Smooth muscle cell (in vitro differentiated cells): ENCODE data around the gene TAGLN3. TPM values are rescaled to one million over a fixed set of nuclear protein-coding genes. Genes with fewer than 3 reads are reported as not detected.

Experiments used
- DNase-seq: peaks from one replicate; lab custom pipeline; 2025; ENCODE audit not compliant: unreplicated experiment; lab: John Stamatoyannopoulos, UW
- H2AFZ ChIP-seq: fragments of 200-600 bp; sonication (generic); 2 replicates; pipeline ENCODE4 v1.6.0; 2016; ENCODE audit warnings: antibody characterized with exemption, low read depth, mild to moderate bottlenecking
- H3F3A ChIP-seq: fragments of 200-600 bp; sonication (generic); 2 replicates; pipeline ENCODE4 v1.6.0; 2017; ENCODE audit warnings: antibody characterized with exemption, low read depth
- H3K27ac ChIP-seq: fragments of 200-600 bp; sonication (generic); 2 replicates; pipeline ENCODE4 v1.5.1; 2016; ENCODE audit warnings: low read depth, mild to moderate bottlenecking
- H3K27me3 ChIP-seq: fragments of 200-600 bp; sonication (generic); 2 replicates; pipeline ENCODE4 v1.6.1; 2016; ENCODE audit warnings: low read depth, mild to moderate bottlenecking
- H3K36me3 ChIP-seq: fragments of 200-600 bp; sonication (generic); 2 replicates; pipeline ENCODE4 v1.5.1; 2016; ENCODE audit warnings: low read depth
- H3K4me1 ChIP-seq: fragments of 200-600 bp; sonication (generic); 2 replicates; pipeline ENCODE4 v1.5.1; 2016; ENCODE audit warnings: low read depth
- H3K4me2 ChIP-seq: fragments of 200-600 bp; sonication (generic); 2 replicates; pipeline ENCODE4 v1.6.0; 2016; ENCODE audit warnings: mild to moderate bottlenecking
- H3K4me3 ChIP-seq: fragments of 200-600 bp; sonication (generic); 2 replicates; pipeline ENCODE4 v1.5.1; 2016; ENCODE audit warnings: mild to moderate bottlenecking
- H3K79me2 ChIP-seq: fragments of 200-600 bp; sonication (generic); 2 replicates; pipeline ENCODE4 v1.6.0; 2016; ENCODE audit warnings: low read depth, mild to moderate bottlenecking
- H3K9ac ChIP-seq: fragments of 200-600 bp; sonication (generic); 2 replicates; pipeline ENCODE4 v1.6.0; 2016; ENCODE audit warnings: low read depth
- H3K9me3 ChIP-seq: fragments of 200-600 bp; sonication (generic); replicated peaks from 2 replicates; pipeline ENCODE4 v1.5.1; 2016; ENCODE audit warnings: low read depth
- H4K20me1 ChIP-seq: fragments of 200-600 bp; sonication (generic); 2 replicates; pipeline ENCODE4 v1.6.0; 2016; ENCODE audit warnings: low read depth
- WGBS: methylation state at CpG from one replicate; pipeline ENCODE4 v1.1.7; 2016; ENCODE audit warnings: low lambda C conversion rate; 5-methylcytosine and 5-hydroxymethylcytosine counted together
- polyA plus RNA-seq: library from polyadenylated mRNA; unstranded; fragments of >200 nt; fragmentation: Nextera tagmentation; extraction: Ambion mirVana; gene quantifications from 2 replicates; pipeline ENCODE4 v1.2.1, GENCODE V29; 2016
- total RNA-seq: library from RNA; depleted of rRNA; stranded (reverse); fragments of >200 nt; gene quantifications from 2 replicates; pipeline ENCODE4 v1.2.3, GENCODE V29; 2014
- TF ChIP-seq, protein P1 (sequence below): fragments of 200-600 bp; sonication (generic); IDR thresholded peaks from 2 replicates; pipeline ENCODE4 v1.5.1; 2017; ENCODE audit warnings: borderline replicate concordance, mild to moderate bottlenecking, antibody characterized with exemption; ENCODE audit not compliant: insufficient read depth, poor library complexity, severe bottlenecking

TAGLN3 gene
- total and polyA plus RNA-seq, 2 experiments from 2014 or later, result 0.97 to 2.1 TPM

DNA sequence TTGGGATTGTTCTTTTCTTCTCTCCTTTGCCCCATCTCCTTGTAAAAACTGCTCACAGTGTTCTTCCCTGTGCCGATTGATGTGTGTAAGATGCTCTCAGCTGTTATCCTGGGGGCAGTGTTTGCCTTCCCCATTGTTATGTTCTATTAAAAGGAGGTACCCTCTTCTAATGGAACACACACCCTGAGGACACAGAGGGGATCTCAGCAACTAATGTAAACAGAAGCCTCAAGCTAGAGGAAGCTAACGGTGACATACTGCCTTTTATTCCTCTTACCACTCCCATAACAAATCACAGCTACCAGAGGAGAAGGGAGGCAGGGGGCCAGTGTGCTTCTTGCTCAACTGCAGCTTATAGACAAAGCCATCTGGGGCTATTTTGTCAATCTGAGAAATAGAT is 2.2 kb downstream of the TAGLN3 start:
- DNase-seq, result no peak
- TF ChIP-seq, protein P1, sequence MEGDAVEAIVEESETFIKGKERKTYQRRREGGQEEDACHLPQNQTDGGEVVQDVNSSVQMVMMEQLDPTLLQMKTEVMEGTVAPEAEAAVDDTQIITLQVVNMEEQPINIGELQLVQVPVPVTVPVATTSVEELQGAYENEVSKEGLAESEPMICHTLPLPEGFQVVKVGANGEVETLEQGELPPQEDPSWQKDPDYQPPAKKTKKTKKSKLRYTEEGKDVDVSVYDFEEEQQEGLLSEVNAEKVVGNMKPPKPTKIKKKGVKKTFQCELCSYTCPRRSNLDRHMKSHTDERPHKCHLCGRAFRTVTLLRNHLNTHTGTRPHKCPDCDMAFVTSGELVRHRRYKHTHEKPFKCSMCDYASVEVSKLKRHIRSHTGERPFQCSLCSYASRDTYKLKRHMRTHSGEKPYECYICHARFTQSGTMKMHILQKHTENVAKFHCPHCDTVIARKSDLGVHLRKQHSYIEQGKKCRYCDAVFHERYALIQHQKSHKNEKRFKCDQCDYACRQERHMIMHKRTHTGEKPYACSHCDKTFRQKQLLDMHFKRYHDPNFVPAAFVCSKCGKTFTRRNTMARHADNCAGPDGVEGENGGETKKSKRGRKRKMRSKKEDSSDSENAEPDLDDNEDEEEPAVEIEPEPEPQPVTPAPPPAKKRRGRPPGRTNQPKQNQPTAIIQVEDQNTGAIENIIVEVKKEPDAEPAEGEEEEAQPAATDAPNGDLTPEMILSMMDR, result no peak
- H3K9ac ChIP-seq, result no peak overlapping the region
- no peaks in the 10 kb centered on the region for H3K36me3 ChIP-seq
- H3F3A ChIP-seq, result no peaks in the 10 kb centered on the region
- H3K4me1 ChIP-seq, result peaks cover 20% of the 10 kb centered on the region
- peaks cover 15% of the 10 kb centered on the region for H3K27me3 ChIP-seq
- H3K4me2 ChIP-seq, result no peak overlapping the region
- H4K20me1 ChIP-seq, result no peaks in the 10 kb centered on the region
- 37% methylated on average over 2 of the region's 2 CpGs for WGBS
- no peak overlapping the region for H2AFZ ChIP-seq
- H3K79me2 ChIP-seq, result no peaks in the 10 kb centered on the region
- H3K4me3 ChIP-seq, result no peak overlapping the region
- no peak overlapping the region for H3K27ac ChIP-seq
- no peaks in the 10 kb centered on the region for H3K9me3 ChIP-seq

DNA sequence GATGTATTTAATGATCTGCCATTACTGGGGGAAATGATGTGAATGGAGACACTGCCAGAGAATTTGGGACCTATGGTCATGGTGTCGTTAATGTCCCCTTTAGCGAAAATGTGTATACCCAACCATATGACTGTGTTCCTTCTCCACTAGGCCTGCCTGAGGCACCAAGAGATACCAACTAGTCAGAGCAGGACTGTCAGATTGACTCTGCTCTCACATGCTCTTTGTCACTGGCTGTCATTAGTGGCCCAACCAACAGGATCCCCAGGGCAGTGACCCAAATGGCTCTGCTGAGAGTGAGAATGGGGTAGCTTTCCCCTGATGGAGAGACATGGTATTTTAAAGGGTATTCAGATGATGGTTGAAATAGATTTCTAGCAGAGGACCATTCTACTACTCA is 2.8 kb downstream of the TAGLN3 start:
- H3K4me3 ChIP-seq, result no peak overlapping the region
- DNase-seq, result no peak
- H3K36me3 ChIP-seq, result no peaks in the 10 kb centered on the region
- TF ChIP-seq, protein P1, result no peak
- no peaks in the 10 kb centered on the region for H4K20me1 ChIP-seq
- no peak overlapping the region for H2AFZ ChIP-seq
- no peaks in the 10 kb centered on the region for H3K9me3 ChIP-seq
- H3K27ac ChIP-seq, result no peak overlapping the region
- peaks cover 20% of the 10 kb centered on the region for H3K4me1 ChIP-seq
- no peaks in the 10 kb centered on the region for H3K79me2 ChIP-seq
- WGBS, result 85% methylated on average over 2 of the region's 2 CpGs
- no peak overlapping the region for H3K4me2 ChIP-seq
- no peak overlapping the region for H3K9ac ChIP-seq
- peaks cover under 1% of the 10 kb centered on the region for H3F3A ChIP-seq
- H3K27me3 ChIP-seq, result peaks cover 15% of the 10 kb centered on the region

DNA sequence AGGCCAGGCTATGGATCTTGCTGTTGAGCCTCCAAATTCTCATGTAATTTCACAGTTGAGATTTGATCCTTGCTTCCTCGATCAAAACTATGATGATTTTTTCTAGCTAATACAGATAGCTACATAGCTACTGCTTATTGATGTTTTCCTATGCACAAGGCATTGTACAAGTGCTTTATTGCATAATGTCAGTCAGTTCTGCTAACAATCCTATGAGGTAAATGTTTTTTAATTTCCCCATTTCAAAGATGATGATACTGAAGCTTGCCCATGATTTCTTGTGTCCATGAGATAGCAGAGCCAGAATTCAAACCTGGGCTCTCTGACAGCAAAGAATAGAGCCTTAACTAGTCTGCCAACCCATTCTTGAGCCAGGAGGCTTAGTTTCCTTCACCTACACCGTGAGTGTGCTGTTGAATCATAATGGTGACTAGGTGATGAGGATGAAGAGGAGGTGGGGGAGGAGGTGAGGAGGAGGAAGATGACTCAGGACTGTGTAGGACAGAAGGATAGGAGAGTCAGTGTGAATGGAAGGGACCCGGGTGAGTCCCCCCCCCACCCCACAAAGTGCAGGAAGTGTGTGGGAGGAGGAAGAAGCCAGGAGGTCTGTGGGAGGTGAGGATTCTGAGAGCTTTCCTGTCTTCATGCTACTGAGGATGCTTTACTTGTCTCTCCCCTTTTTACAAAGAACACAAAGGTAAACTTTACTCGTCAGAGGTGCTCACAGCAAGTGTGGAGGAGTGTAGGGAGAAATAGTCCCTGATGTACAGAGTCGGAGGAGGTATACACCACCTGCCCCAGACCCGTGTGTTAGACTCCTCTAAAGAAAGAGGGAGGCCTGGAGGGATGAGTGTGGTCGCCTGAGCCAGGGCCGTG is 3.6 kb downstream of the TAGLN3 start:
- no peak overlapping the region for H3K27ac ChIP-seq
- TF ChIP-seq, protein P1, result no peak
- H3K9me3 ChIP-seq, result no peaks in the 10 kb centered on the region
- H3F3A ChIP-seq, result peaks cover 3% of the 10 kb centered on the region
- DNase-seq, result no peak
- no peaks in the 10 kb centered on the region for H3K79me2 ChIP-seq
- no peak overlapping the region for H3K4me3 ChIP-seq
- peaks cover 15% of the 10 kb centered on the region for H3K27me3 ChIP-seq
- no peak overlapping the region for H2AFZ ChIP-seq
- H3K9ac ChIP-seq, result no peak overlapping the region
- peaks cover 20% of the 10 kb centered on the region for H3K4me1 ChIP-seq
- no peaks in the 10 kb centered on the region for H3K36me3 ChIP-seq
- H3K4me2 ChIP-seq, result no peak overlapping the region
- no peaks in the 10 kb centered on the region for H4K20me1 ChIP-seq
- WGBS, result 65% methylated on average over 8 of the region's 8 CpGs
